HFF-Myc (cell line): ENCODE data around the gene CFDP1.

Source experiments
- DNase-seq: peaks from one replicate; pipeline ENCODE4 v3.0.0-alpha.2; 2011; ENCODE audit warnings: low read depth; ENCODE audit errors: extremely low read depth
- H3K4me3 ChIP-seq: replicated peaks from 2 replicates; pipeline ENCODE4 v1.5.1; 2011; ENCODE audit warnings: low read depth, mild to moderate bottlenecking, control low read depth, low read length
- TF ChIP-seq, protein P1 (sequence below): IDR thresholded peaks from 2 replicates; pipeline ENCODE4 v1.5.1; 2012; ENCODE audit warnings: mild to moderate bottlenecking, low read depth, low read length, control low read depth; ENCODE audit errors: missing control alignments

The CFDP1 gene

DNA sequence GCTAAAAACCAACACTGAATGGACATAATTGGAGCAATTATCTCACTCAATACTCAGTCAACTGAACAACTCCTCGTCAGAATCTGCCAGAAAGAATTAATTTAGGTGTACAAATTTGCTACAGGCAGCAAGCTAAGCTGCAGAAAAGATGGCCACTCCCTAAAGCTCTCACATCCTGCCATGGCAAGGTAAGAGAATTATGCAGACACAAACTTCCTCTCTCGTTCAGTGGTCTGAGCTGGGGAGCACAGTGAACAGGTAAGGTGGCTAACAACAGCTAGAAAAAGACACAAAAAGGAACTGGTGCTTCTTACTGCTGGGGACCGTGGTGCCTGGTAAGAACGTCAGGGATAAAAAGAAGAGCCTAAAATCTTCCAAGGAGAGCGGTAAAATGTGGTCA, 107.0 kb downstream of the CFDP1 start:
- DNase-seq, result no peak
- H3K4me3 ChIP-seq, result no peak overlapping the region
- TF ChIP-seq, protein P1, sequence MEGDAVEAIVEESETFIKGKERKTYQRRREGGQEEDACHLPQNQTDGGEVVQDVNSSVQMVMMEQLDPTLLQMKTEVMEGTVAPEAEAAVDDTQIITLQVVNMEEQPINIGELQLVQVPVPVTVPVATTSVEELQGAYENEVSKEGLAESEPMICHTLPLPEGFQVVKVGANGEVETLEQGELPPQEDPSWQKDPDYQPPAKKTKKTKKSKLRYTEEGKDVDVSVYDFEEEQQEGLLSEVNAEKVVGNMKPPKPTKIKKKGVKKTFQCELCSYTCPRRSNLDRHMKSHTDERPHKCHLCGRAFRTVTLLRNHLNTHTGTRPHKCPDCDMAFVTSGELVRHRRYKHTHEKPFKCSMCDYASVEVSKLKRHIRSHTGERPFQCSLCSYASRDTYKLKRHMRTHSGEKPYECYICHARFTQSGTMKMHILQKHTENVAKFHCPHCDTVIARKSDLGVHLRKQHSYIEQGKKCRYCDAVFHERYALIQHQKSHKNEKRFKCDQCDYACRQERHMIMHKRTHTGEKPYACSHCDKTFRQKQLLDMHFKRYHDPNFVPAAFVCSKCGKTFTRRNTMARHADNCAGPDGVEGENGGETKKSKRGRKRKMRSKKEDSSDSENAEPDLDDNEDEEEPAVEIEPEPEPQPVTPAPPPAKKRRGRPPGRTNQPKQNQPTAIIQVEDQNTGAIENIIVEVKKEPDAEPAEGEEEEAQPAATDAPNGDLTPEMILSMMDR, result no peak

GRCh38 chr16:75323933-75324332, 109.4 kb downstream of the CFDP1 start:
- H3K4me3 ChIP-seq, result no peak overlapping the region
- no peak for DNase-seq
- TF ChIP-seq, protein P1, result no peak

- TF ChIP-seq, protein P1, result no peak
- DNase-seq, result no peak
- no peak overlapping the region for H3K4me3 ChIP-seq
Measured at GRCh38 chr16:75323198-75323597, 110.1 kb downstream of the CFDP1 start.

GRCh38 chr16:75322740-75323139, 110.6 kb downstream of the CFDP1 start:
- H3K4me3 ChIP-seq, result no peak overlapping the region
- no peak for DNase-seq
- TF ChIP-seq, protein P1, result no peak

GRCh38 chr16:75320435-75320834, 112.9 kb downstream of the CFDP1 start:
- TF ChIP-seq, protein P1, result no peak
- peak overlapping the region; percentile 27 for H3K4me3 ChIP-seq
- DNase-seq, result no peak

- TF ChIP-seq, protein P1, result no peak
- peak; percentile 67 for DNase-seq
- peak overlapping the region; percentile 27 for H3K4me3 ChIP-seq
Measured at GRCh38 chr16:75319513-75320411, 113.5 kb downstream of the CFDP1 start.
